H1 (cell line): ENCODE measurements around the gene SEC14L5. TPM values are rescaled to one million over a fixed set of nuclear protein-coding genes. Genes with fewer than 3 reads are reported as not detected.

Experiments
- CTCF ChIA-PET: fragments of 300-600 bp; sonication (Branson Sonifier 250); formaldehyde crosslinking; loops from one replicate; lab custom pipeline; 2021; ENCODE audit not compliant: partially characterized antibody; lab: Charles Lee
- POLR2A ChIA-PET: fragments of 300-600 bp; sonication (Branson Sonifier 250); formaldehyde crosslinking; loops from one replicate; lab custom pipeline; 2021; ENCODE audit warnings: inconsistent platforms; ENCODE audit not compliant: partially characterized antibody; lab: Charles Lee
- DNase-seq, 2 experiments: peaks; one replicate each; pipeline versions ENCODE4 v3.0.0 to v3.0.0-alpha.2; 2010 to 2022; ENCODE audit warnings: low spot score in 2 of 2, low read depth in 1 of 2, mixed read lengths in 1 of 2
- FAIRE-seq: peaks from 2 replicates; lab custom pipeline; 2011; peaks lifted over from hg19 to GRCh38; lab: Jason Lieb, UNC
- H2AFZ ChIP-seq: 2 replicates; pipeline ENCODE4 v1.8.1; 2012; ENCODE audit warnings: low read length, inconsistent platforms
- H2AK5ac ChIP-seq: 2 replicates; pipeline ENCODE4 v1.6.1; 2013; ENCODE audit warnings: low read depth, low read length
- H2BK120ac ChIP-seq: replicated peaks from 2 replicates; pipeline ENCODE3; 2013; ENCODE audit warnings: low read depth, low read length, inconsistent platforms
- H2BK12ac ChIP-seq: 2 replicates; pipeline ENCODE4 v1.6.1; 2013; ENCODE audit warnings: low read depth, low read length
- H2BK15ac ChIP-seq: 2 replicates; pipeline ENCODE4 v1.6.1; 2013; ENCODE audit warnings: low read length
- H2BK20ac ChIP-seq: 2 replicates; pipeline ENCODE4 v1.6.1; 2013; ENCODE audit warnings: low read length
- H2BK5ac ChIP-seq: 2 replicates; pipeline ENCODE4 v1.6.1; 2013; ENCODE audit warnings: low read depth, low read length
- H3K14ac ChIP-seq: 2 replicates; pipeline ENCODE4 v1.6.1; 2013; ENCODE audit warnings: inconsistent platforms; ENCODE audit not compliant: insufficient read length
- H3K18ac ChIP-seq: 2 replicates; pipeline ENCODE4 v1.6.1; 2013; ENCODE audit warnings: low read length; ENCODE audit errors: extremely low read depth
- H3K23ac ChIP-seq: 2 replicates; pipeline ENCODE4 v1.6.1; 2013; ENCODE audit warnings: inconsistent platforms; ENCODE audit not compliant: insufficient read length
- H3K23me2 ChIP-seq: 2 replicates; pipeline ENCODE4 v1.6.1; 2013; ENCODE audit warnings: low read depth, low read length
- H3K27ac ChIP-seq: 2 replicates; pipeline ENCODE4 v1.6.1; 2011; ENCODE audit warnings: low read depth, low read length, inconsistent platforms
- H3K27me3 ChIP-seq, 4 experiments: replicated peaks in 1 of 4; 1 replicate in 1 of 4; 2 replicates in 3 of 4; pipeline versions ENCODE4 v1.6.1 to v1.8.1; 2011 to 2013; ENCODE audit warnings: low read length in 3 of 4, mild to moderate bottlenecking in 3 of 4, inconsistent platforms in 2 of 4, mixed read lengths in 2 of 4, moderate library complexity in 1 of 4; ENCODE audit not compliant: control insufficient read depth in 3 of 4, insufficient read depth in 3 of 4; ENCODE audit errors: extremely low read depth in 1 of 4
- H3K36me3 ChIP-seq, 4 experiments: 2 replicates each; pipeline versions ENCODE4 v1.6.1 to v1.8.1; 2011 to 2013; ENCODE audit warnings: mild to moderate bottlenecking in 4 of 4, low read length in 3 of 4, moderate library complexity in 2 of 4, control low read depth in 1 of 4, inconsistent platforms in 1 of 4; ENCODE audit not compliant: insufficient read depth in 4 of 4, control insufficient read depth in 2 of 4
- H3K4ac ChIP-seq: replicated peaks from 2 replicates; pipeline ENCODE3; 2013; ENCODE audit warnings: low read length, low read depth, mixed read lengths, inconsistent platforms; ENCODE audit not compliant: insufficient read length
- H3K4me1 ChIP-seq, 4 experiments: replicated peaks in 1 of 4; 1 replicate in 1 of 4; 2 replicates in 3 of 4; pipeline versions ENCODE4 v1.6.1 to v1.8.1; 2011 to 2013; ENCODE audit warnings: low read length in 3 of 4, inconsistent platforms in 2 of 4, mixed read lengths in 1 of 4; ENCODE audit not compliant: insufficient read depth in 4 of 4, control insufficient read depth in 3 of 4
- H3K4me2 ChIP-seq, 2 experiments: 2 replicates each; pipeline versions ENCODE4 v1.6.1 to v1.8.1; 2011 to 2013; ENCODE audit warnings: low read depth in 2 of 2, low read length in 2 of 2, control low read depth in 1 of 2, inconsistent platforms in 1 of 2, mild to moderate bottlenecking in 1 of 2; ENCODE audit not compliant: insufficient read depth in 1 of 2
- H3K4me3 ChIP-seq, 4 experiments: fragments of 200-600, 300-600 bp in 1 of 4; sonication (generic), shearing (Covaris generic), sonication (Bioruptor Twin) in 1 of 4; 2 replicates each; pipeline versions ENCODE4 v1.5.1 to v1.8.1; 2011 to 2016; ENCODE audit warnings: low read length in 4 of 4, low read depth in 3 of 4, control low read depth in 2 of 4, inconsistent platforms in 2 of 4, mild to moderate bottlenecking in 2 of 4, mixed read lengths in 1 of 4, moderate library complexity in 1 of 4; ENCODE audit not compliant: insufficient read depth in 2 of 4; ENCODE audit errors: extremely low read depth in 1 of 4
- H3K56ac ChIP-seq: replicated peaks from 2 replicates; pipeline ENCODE3; 2013; ENCODE audit warnings: low read depth, mild to moderate bottlenecking, mixed read lengths, low read length, inconsistent platforms; ENCODE audit not compliant: insufficient read length
- H3K79me1 ChIP-seq: 2 replicates; pipeline ENCODE4 v1.6.1; 2013; ENCODE audit warnings: low read depth, low read length, control low read depth
- H3K79me2 ChIP-seq, 2 experiments: 2 replicates each; pipeline versions ENCODE4 v1.6.1 to v1.8.1; 2012 to 2013; ENCODE audit warnings: low read length in 2 of 2, mild to moderate bottlenecking in 2 of 2, inconsistent platforms in 1 of 2; ENCODE audit not compliant: insufficient read depth in 2 of 2, control insufficient read depth in 1 of 2
- H3K9ac ChIP-seq, 4 experiments: replicated peaks in 1 of 4; 1 replicate in 1 of 4; 2 replicates in 3 of 4; pipeline versions ENCODE4 v1.6.1 to v1.8.1; 2011 to 2013; ENCODE audit warnings: low read depth in 3 of 4, low read length in 3 of 4, control low read depth in 2 of 4, mild to moderate bottlenecking in 2 of 4, moderate library complexity in 2 of 4, inconsistent platforms in 1 of 4; ENCODE audit errors: extremely low read depth in 1 of 4
- H3K9me3 ChIP-seq, 2 experiments: 2 replicates each; pipeline versions ENCODE4 v1.6.1 to v1.8.1; 2012 to 2013; ENCODE audit warnings: mild to moderate bottlenecking in 2 of 2, moderate library complexity in 2 of 2, control low read depth in 1 of 2, inconsistent platforms in 1 of 2, low read depth in 1 of 2, low read length in 1 of 2, mixed read lengths in 1 of 2; ENCODE audit not compliant: insufficient read depth in 2 of 2
- H4K20me1 ChIP-seq, 2 experiments: replicated peaks in 1 of 2; 2 replicates each; pipeline versions ENCODE3 to v1.8.1; 2011 to 2013; ENCODE audit warnings: inconsistent platforms in 2 of 2, low read length in 2 of 2, mild to moderate bottlenecking in 1 of 2; ENCODE audit not compliant: insufficient read depth in 2 of 2, control insufficient read depth in 1 of 2
- H4K5ac ChIP-seq: 2 replicates; pipeline ENCODE4 v1.6.1; 2013; ENCODE audit warnings: low read length, low read depth, mixed read lengths, inconsistent platforms; ENCODE audit not compliant: insufficient read length
- H4K8ac ChIP-seq: 2 replicates; pipeline ENCODE4 v1.8.0; 2013; ENCODE audit warnings: mild to moderate bottlenecking, moderate library complexity, low read length, inconsistent platforms; ENCODE audit not compliant: insufficient read depth; ENCODE audit errors: extremely low read depth
- H4K91ac ChIP-seq: replicated peaks from 2 replicates; pipeline ENCODE3; 2013; ENCODE audit warnings: low read length, mixed read lengths, inconsistent platforms; ENCODE audit not compliant: insufficient read length
- EZH2 ChIP-seq: fragments of 200-600 bp; sonication (generic); IDR thresholded peaks from 2 replicates; pipeline ENCODE4 v1.7.1; 2012; ENCODE audit warnings: low read depth, mild to moderate bottlenecking, moderate library complexity, low read length, inconsistent platforms; ENCODE audit not compliant: severe bottlenecking
- JUND ChIP-seq: IDR thresholded peaks from 2 replicates; pipeline ENCODE4 v1.6.1; 2011; ENCODE audit warnings: mild to moderate bottlenecking, improper control_type of control experiment, low read length
- TAF1 ChIP-seq: IDR thresholded peaks from 2 replicates; pipeline ENCODE4 v1.6.1; 2011; ENCODE audit warnings: mild to moderate bottlenecking, low read depth, low read length
- WGBS, 2 experiments: shearing (Covaris generic) in 1 of 2; methylation state at CpG; one replicate each; pipeline versions ENCODE4 v1.1.6 to v1.1.7; 2013 to 2015; ENCODE audit warnings: low lambda C conversion rate in 2 of 2, mixed read lengths in 2 of 2, inconsistent platforms in 1 of 2, low coverage in 1 of 2, missing lambda C conversion rate in 1 of 2; ENCODE audit not compliant: insufficient replicate concordance in 2 of 2, insufficient coverage in 1 of 2, insufficient read length in 1 of 2; ENCODE audit errors: extremely low coverage in 1 of 2, missing lambda C conversion rate in 1 of 2; 5-methylcytosine and 5-hydroxymethylcytosine counted together
- polyA plus RNA-seq, 7 experiments: library from polyadenylated mRNA; depleted of rRNA in 3 of 7; stranded (reverse) in 5 of 7; unstranded in 2 of 7; fragments of >200 nt in 5 of 7; fragments of 200-250 nt in 2 of 7; gene quantifications; 1 replicate in 5 of 7; 2 replicates in 1 of 7; 4 replicates in 1 of 7; pipeline versions ENCODE4 v1.2.1 to v1.2.3, GENCODE V29; 2011 to 2013; ENCODE audit warnings: missing spikeins in 2 of 7, mixed read lengths in 2 of 7
- total RNA-seq: library from RNA; stranded (reverse); fragmentation: NEBNext Ultra II Directional; extraction: Animal tissue kit (Norgen Biotek cat#: 25700); gene quantifications from 2 replicates; pipeline ENCODE4 v1.2.1, GENCODE V29; 2021

The SEC14L5 gene
- total and polyA plus RNA-seq, 2 of the 8 experiments (the other 6 are each of a cell fraction or from before 2014, with no cell fraction given) = 1.9 to 3.0 TPM

DNA sequence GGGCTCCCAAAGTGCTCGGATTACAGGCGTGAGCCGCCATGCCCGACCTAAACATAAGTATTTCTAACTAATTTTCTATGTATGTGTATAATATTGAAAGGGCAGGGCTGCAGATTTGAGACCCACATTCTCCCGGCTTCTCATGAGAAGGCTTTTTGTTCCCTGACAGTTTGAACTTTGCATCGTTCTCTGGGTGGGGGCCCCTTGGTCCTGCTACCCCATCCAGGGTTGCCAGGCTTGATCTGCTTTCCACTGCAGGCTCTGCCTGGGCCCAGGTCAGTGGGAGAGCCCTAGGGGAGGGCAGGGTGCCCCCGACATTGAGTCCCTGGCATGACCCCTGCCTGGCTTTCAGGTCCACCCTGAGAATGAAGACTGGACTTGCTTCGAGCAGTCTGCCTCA, 32.3 kb downstream of the SEC14L5 start:
- Histone ChIP-seq H3K9me3 (no peaks in the 10 kb centered on the region; a peak in 1 of 4 replicates), H2BK120ac (no peak overlapping the region), H2BK20ac (no peak overlapping the region), H3K27me3 (peaks cover 4 to 26% (median 20%) of the 10 kb centered on the region in 4 experiments), H2BK5ac (no peak overlapping the region), H2AFZ (no peak overlapping the region), H3K56ac (no peak overlapping the region), H4K91ac (no peak overlapping the region), H3K23ac (no peak overlapping the region), H3K36me3 (no peaks in the 10 kb centered on the region), H3K4ac (no peak overlapping the region), H4K5ac (no peak overlapping the region), H3K9ac (no peak overlapping the region), H3K27ac (no peak overlapping the region), H3K14ac (no peak overlapping the region), H2AK5ac (no peak overlapping the region; the same call in 1 of the 2 replicates), H3K4me3 (no peak overlapping the region), H4K8ac (no peak overlapping the region), H3K79me2 (no peaks in the 10 kb centered on the region), H2BK12ac (no peak overlapping the region), H2BK15ac (no peak overlapping the region), H3K4me1 (peaks cover 0 to 6% (median 1%) of the 10 kb centered on the region in 4 experiments; a peak in 3 of 7 replicates), H3K79me1 (no peaks in the 10 kb centered on the region), H3K18ac (no peak overlapping the region), H3K23me2 (peaks cover 4% of the 10 kb centered on the region; the same call in 1 of the 2 replicates), H4K20me1 (no peaks in the 10 kb centered on the region), H3K4me2 (no peak overlapping the region)
- FAIRE-seq (no peak), DNase-seq (no peak)
- ChIA-PET POLR2A (no interaction called here), CTCF (interaction anchor here (1.8 kb wide), 1 partner anchor 30 kb away, joined by 4 read pairs; no protein-coding TSS in a partner anchor)
- TF ChIP-seq TAF1 (no peak), EZH2 (no peak), JUND (no peak)
- 92% methylated on average over 8 of the region's 8 CpGs; no CpG with 5 or more reads in 1 of the 2 experiments for WGBS, 2 experiments
